ENCODE data around the gene CENPX. TPM values are rescaled to one million over a fixed set of nuclear protein-coding genes. Genes with fewer than 3 reads are reported as not detected.

Gene CENPX
- total and polyA plus RNA-seq, 2 of the 13 experiments (the other 11 are each of a cell fraction or from before 2014, with no cell fraction given): 92.7 to 170 TPM

- TF ChIP-seq ARID5B (CRISPR knock-in tag; IDR thresholded peaks at IDR 0.05) (no peak), HNRNPLL (IDR thresholded peaks at IDR 0.05; ENCODE audit: low read depth, low read length, poor library complexity, severe bottlenecking) (peak; percentile 39), MYC (CRISPR knock-in tag; IDR thresholded peaks at IDR 0.05; ENCODE audit: borderline replicate concordance) (peak; percentile 52; the same call in 1 of the 2 replicates), ZNF672 (CRISPR knock-in tag; IDR thresholded peaks at IDR 0.05) (no peak), MYNN (CRISPR knock-in tag; IDR thresholded peaks at IDR 0.05; ENCODE audit: low read depth) (no peak), SATB2 (CRISPR knock-in tag; IDR thresholded peaks at IDR 0.05) (no peak), CHD4 (IDR thresholded peaks at IDR 0.05; ENCODE audit: borderline replicate concordance, low read length) (no peak), SIN3A (IDR thresholded peaks at IDR 0.05; ENCODE audit: borderline replicate concordance, low read depth, low read length) (no peak), SNAPC2 (CRISPR knock-in tag; IDR thresholded peaks at IDR 0.05) (0 out of 2 replicates have a peak, but pooled peaks have one; percentile 63), FOXO4 (CRISPR knock-in tag; conservative IDR thresholded peaks at IDR 0.05) (no peak), POLR2AphosphoS5 (IDR thresholded peaks at IDR 0.05; ENCODE audit: low read depth, low read length) (no peak), POLR2AphosphoS2 (IDR thresholded peaks at IDR 0.05; ENCODE audit: low read depth, low read length) (no peak), ZNF563 (CRISPR knock-in tag; IDR thresholded peaks at IDR 0.05) (no peak), ZNF468 (CRISPR knock-in tag; IDR thresholded peaks at IDR 0.05) (no peak), HOXA3 (CRISPR knock-in tag; IDR thresholded peaks at IDR 0.05) (peak; percentile 36; the same call in 1 of the 2 replicates), MLLT10 (CRISPR knock-in tag; IDR thresholded peaks at IDR 0.05) (no peak), MEIS1 (CRISPR knock-in tag; IDR thresholded peaks at IDR 0.05; ENCODE audit: borderline replicate concordance) (no peak; the same call in 1 of the 2 replicates), ZNF264 (CRISPR knock-in tag; IDR thresholded peaks at IDR 0.05) (no peak)
- TF ChIP-seq, protein P1, sequence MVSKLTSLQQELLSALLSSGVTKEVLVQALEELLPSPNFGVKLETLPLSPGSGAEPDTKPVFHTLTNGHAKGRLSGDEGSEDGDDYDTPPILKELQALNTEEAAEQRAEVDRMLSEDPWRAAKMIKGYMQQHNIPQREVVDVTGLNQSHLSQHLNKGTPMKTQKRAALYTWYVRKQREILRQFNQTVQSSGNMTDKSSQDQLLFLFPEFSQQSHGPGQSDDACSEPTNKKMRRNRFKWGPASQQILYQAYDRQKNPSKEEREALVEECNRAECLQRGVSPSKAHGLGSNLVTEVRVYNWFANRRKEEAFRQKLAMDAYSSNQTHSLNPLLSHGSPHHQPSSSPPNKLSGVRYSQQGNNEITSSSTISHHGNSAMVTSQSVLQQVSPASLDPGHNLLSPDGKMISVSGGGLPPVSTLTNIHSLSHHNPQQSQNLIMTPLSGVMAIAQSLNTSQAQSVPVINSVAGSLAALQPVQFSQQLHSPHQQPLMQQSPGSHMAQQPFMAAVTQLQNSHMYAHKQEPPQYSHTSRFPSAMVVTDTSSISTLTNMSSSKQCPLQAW (CRISPR knock-in tag; IDR thresholded peaks at IDR 0.05): peak; percentile 14; the same call in 1 of the 2 replicates
- TF ChIP-seq, protein P2, sequence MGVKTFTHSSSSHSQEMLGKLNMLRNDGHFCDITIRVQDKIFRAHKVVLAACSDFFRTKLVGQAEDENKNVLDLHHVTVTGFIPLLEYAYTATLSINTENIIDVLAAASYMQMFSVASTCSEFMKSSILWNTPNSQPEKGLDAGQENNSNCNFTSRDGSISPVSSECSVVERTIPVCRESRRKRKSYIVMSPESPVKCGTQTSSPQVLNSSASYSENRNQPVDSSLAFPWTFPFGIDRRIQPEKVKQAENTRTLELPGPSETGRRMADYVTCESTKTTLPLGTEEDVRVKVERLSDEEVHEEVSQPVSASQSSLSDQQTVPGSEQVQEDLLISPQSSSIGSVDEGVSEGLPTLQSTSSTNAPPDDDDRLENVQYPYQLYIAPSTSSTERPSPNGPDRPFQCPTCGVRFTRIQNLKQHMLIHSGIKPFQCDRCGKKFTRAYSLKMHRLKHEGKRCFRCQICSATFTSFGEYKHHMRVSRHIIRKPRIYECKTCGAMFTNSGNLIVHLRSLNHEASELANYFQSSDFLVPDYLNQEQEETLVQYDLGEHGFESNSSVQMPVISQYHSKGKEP (CRISPR knock-in tag; IDR thresholded peaks at IDR 0.05): no peak
These were observed 23.8 kb downstream of the CENPX start (continued) for GRCh38 chr17:81998691-81999438.

Data from HepG2 (cell line).